Measurements from ENCODE around the gene RNASEL. TPM values are rescaled to one million over a fixed set of nuclear protein-coding genes. Genes with fewer than 3 reads are reported as not detected.
"Not testable (repeated sequence)": the region's sequence is repeated elsewhere in the genome, so short reads cannot be mapped to it uniquely, and the experiment has no call there.

RNASEL gene
- total RNA-seq = 7.3 TPM
- long read RNA-seq, full-length matches to known transcripts = 1 of 48 reads
- long read RNA-seq, partial matches to known transcripts = 41 of 48 reads
- long read RNA-seq, other reads (novel, unspliced or antisense) = 6 of 48 reads

- no peak for DNase-seq (ENCODE audit: low spot score)
Measured at GRCh38 chr1:182588500-182589396, at the start of gene RNASEL. Gene RNASEL (minus strand): TSS chr1:182589256. CDS start chr1:182586806, 2,450 bp downstream.

GRCh38 chr1:182637769-182638168 lies 48.7 kb upstream of the RNASEL start:
- DNase-seq (ENCODE audit: low spot score) = no peak

GRCh38 chr1:182635871-182636270 lies 46.8 kb upstream of the RNASEL start:
- no peak for DNase-seq (ENCODE audit: low spot score)

- DNase-seq (ENCODE audit: low spot score) = no peak
Measured at GRCh38 chr1:182634306-182635072, 45.4 kb upstream of the RNASEL start.

GRCh38 chr1:182633657-182634281 lies 44.7 kb upstream of the RNASEL start:
- DNase-seq (ENCODE audit: low spot score) = no peak

GRCh38 chr1:182633031-182633430 lies 44.0 kb upstream of the RNASEL start:
- no peak for DNase-seq (ENCODE audit: low spot score)

- not testable (repeated sequence) for DNase-seq (ENCODE audit: low spot score)
Measured at GRCh38 chr1:182632441-182632857, 43.4 kb upstream of the RNASEL start.

GRCh38 chr1:182631954-182632353 lies 42.9 kb upstream of the RNASEL start:
- DNase-seq (ENCODE audit: low spot score) = no peak

GRCh38 chr1:182631053-182631677 lies 42.1 kb upstream of the RNASEL start:
- no peak for DNase-seq (ENCODE audit: low spot score)

- DNase-seq (ENCODE audit: low spot score) = no peak
Measured at GRCh38 chr1:182630586-182630985, 41.5 kb upstream of the RNASEL start.

- no peak for DNase-seq (ENCODE audit: low spot score)
Measured at GRCh38 chr1:182629499-182630096, 40.5 kb upstream of the RNASEL start.

- no peak for DNase-seq (ENCODE audit: low spot score)
Measured at GRCh38 chr1:182629080-182629479, 40.0 kb upstream of the RNASEL start.

GRCh38 chr1:182628657-182629056 lies 39.6 kb upstream of the RNASEL start:
- DNase-seq (ENCODE audit: low spot score) = no peak

GRCh38 chr1:182627622-182628021 lies 38.6 kb upstream of the RNASEL start:
- no peak for DNase-seq (ENCODE audit: low spot score)

- no peak for DNase-seq (ENCODE audit: low spot score)
Measured at GRCh38 chr1:182626527-182626926, 37.5 kb upstream of the RNASEL start.

GRCh38 chr1:182625719-182626504 lies 36.9 kb upstream of the RNASEL start:
- DNase-seq (ENCODE audit: low spot score) = no peak

GRCh38 chr1:182625024-182625423 lies 36.0 kb upstream of the RNASEL start:
- DNase-seq (ENCODE audit: low spot score) = no peak

- no peak for DNase-seq (ENCODE audit: low spot score)
Measured at GRCh38 chr1:182624577-182624976, 35.5 kb upstream of the RNASEL start.

GRCh38 chr1:182622901-182623528 lies 34.0 kb upstream of the RNASEL start:
- no peak for DNase-seq (ENCODE audit: low spot score)
